ENCODE measurements around the gene FSD2. TPM values are rescaled to one million over a fixed set of nuclear protein-coding genes. Genes with fewer than 3 reads are reported as not detected.

Gene FSD2
- total RNA-seq, 1 donor from 2014 or later = not detected

DNA sequence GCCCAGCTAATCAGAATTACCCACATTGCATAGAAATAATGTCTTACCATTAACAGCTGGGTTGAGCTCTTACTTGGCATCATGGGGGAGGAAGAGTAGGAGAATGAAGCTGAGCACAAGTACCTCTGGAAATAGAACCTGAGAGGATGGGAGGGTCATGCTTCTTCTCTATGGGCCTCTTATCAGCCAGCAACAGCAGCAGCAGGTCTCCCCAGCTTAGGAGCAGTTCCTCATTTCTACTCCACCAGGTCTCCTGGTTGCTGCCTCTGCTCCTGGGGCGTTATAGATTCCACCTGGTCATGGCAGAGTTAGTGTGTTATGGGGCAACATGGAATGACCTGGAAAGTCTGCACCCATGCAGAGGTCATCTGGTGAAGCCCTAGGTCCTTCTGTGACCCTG, 3.4 kb downstream of the FSD2 start:
- Histone ChIP-seq H3K9ac (no peak overlapping the region), H3K4me3 (no peak overlapping the region), H2AFZ (replicated peaks) (no peak overlapping the region), H3K36me3 (no peaks in the 10 kb centered on the region), H3K27me3 (peaks cover 63% of the 10 kb centered on the region), H3F3A (ENCODE audit: low read depth) (no peaks in the 10 kb centered on the region), H3K4me2 (no peak overlapping the region), H3K4me1 (no peaks in the 10 kb centered on the region), H3K9me3 (ENCODE audit: low read depth) (no peaks in the 10 kb centered on the region), H4K20me1 (ENCODE audit: low read depth) (no peaks in the 10 kb centered on the region), H3K27ac (no peak overlapping the region), H3K79me2 (ENCODE audit: low read depth) (no peaks in the 10 kb centered on the region)
- TF ChIP-seq, protein P1, sequence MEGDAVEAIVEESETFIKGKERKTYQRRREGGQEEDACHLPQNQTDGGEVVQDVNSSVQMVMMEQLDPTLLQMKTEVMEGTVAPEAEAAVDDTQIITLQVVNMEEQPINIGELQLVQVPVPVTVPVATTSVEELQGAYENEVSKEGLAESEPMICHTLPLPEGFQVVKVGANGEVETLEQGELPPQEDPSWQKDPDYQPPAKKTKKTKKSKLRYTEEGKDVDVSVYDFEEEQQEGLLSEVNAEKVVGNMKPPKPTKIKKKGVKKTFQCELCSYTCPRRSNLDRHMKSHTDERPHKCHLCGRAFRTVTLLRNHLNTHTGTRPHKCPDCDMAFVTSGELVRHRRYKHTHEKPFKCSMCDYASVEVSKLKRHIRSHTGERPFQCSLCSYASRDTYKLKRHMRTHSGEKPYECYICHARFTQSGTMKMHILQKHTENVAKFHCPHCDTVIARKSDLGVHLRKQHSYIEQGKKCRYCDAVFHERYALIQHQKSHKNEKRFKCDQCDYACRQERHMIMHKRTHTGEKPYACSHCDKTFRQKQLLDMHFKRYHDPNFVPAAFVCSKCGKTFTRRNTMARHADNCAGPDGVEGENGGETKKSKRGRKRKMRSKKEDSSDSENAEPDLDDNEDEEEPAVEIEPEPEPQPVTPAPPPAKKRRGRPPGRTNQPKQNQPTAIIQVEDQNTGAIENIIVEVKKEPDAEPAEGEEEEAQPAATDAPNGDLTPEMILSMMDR (IDR thresholded peaks at IDR 0.05) = no peak
- TF ChIP-seq EZH2phosphoT487 (IDR thresholded peaks at IDR 0.05) (no peak), EZH2 (IDR thresholded peaks at IDR 0.05) (no peak)
- H3K4me3 Mint-ChIP-seq = no peak overlapping the region
- no peak for DNase-seq (ENCODE audit: low spot score)
- H3K27me3 Mint-ChIP-seq (ENCODE audit: insufficient read depth, low read depth) = peaks cover 6% of the 10 kb centered on the region
- no peaks in the 10 kb centered on the region for H3K4me1 Mint-ChIP-seq
- no peak overlapping the region for H3K27ac Mint-ChIP-seq
- no peaks in the 10 kb centered on the region for H3K36me3 Mint-ChIP-seq
- no peaks in the 10 kb centered on the region for H3K9me3 Mint-ChIP-seq

DNA sequence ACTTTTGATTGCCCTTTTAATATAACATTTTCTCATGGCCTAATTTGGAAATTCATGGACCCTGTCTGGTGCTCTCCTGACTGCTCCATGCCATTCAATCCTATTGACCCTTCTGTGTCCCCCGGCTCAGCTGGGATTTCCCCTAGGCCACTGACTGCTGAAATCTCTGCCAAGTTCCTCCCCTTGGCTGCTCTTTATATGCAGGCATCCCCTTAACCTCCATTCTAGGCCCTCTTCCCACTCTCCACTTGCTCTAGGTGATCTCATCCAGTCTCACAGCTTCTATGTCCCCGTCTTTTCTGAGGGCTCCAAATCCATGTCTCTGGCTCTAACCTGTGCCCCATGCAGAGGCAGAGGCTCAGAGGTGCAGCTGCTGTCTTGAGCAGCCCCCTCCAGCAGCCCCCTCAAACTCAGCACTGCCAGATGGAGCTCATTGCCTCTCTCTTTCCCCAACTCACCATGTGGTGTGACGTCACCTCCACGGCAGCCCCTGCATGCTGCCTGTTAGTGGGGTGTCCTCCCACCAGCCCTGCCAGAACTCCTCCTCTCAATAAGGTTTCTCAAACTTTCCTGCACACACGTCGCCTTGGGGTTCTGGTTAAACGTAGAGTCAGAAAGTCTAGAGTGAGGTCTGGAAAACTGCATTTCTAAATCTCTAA, 6.6 kb downstream of the FSD2 start:
- H3K4me1 Mint-ChIP-seq = no peaks in the 10 kb centered on the region
- Histone ChIP-seq H2AFZ (replicated peaks) (no peak overlapping the region), H4K20me1 (ENCODE audit: low read depth) (no peaks in the 10 kb centered on the region), H3K27me3 (peaks cover 50% of the 10 kb centered on the region), H3K4me2 (no peak overlapping the region), H3K79me2 (ENCODE audit: low read depth) (no peaks in the 10 kb centered on the region), H3K4me1 (no peaks in the 10 kb centered on the region), H3K9me3 (ENCODE audit: low read depth) (no peaks in the 10 kb centered on the region), H3K9ac (no peak overlapping the region), H3K27ac (no peak overlapping the region), H3K4me3 (no peak overlapping the region), H3K36me3 (no peaks in the 10 kb centered on the region), H3F3A (ENCODE audit: low read depth) (no peaks in the 10 kb centered on the region)
- DNase-seq (ENCODE audit: low spot score) = no peak
- H3K9me3 Mint-ChIP-seq = no peaks in the 10 kb centered on the region
- H3K4me3 Mint-ChIP-seq = no peak overlapping the region
- TF ChIP-seq EZH2 (IDR thresholded peaks at IDR 0.05) (no peak), EZH2phosphoT487 (IDR thresholded peaks at IDR 0.05) (no peak)
- TF ChIP-seq, protein P1 (IDR thresholded peaks at IDR 0.05) = no peak
- H3K27me3 Mint-ChIP-seq (ENCODE audit: insufficient read depth, low read depth) = peaks cover 7% of the 10 kb centered on the region
- no peak overlapping the region for H3K27ac Mint-ChIP-seq
- no peaks in the 10 kb centered on the region for H3K36me3 Mint-ChIP-seq

DNA sequence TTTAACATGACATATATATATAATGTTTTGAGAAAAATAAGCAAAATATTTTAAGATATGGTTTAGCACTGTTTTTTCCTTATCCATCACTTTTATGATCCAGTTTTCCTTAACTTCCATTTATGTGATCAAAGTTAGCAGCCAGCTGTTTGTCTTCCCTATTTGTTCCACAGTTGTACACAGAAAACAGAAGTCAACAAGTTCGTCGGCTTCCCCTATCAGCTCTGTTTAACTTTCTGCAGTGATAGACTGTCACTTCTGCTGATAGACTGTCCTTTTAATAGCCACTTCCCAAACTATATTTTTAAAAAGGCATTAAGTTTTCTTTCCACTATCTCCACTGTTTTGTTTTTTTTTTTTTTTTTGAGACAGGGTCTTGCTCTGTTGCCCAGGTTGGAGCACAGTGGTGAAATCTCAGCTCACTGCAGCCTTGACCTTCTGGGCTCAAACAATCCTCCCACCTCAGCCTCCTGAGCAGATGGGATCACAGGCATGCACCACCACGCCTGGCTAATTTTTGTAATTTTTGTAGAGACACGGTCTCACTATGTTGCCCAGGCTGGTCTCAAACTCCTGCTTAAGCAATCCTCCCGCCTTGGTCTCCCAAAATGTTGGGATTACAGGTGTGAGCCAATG, 7.2 kb downstream of the FSD2 start:
- H3K9me3 Mint-ChIP-seq = no peaks in the 10 kb centered on the region
- no peaks in the 10 kb centered on the region for H4K20me1 ChIP-seq (ENCODE audit: low read depth)
- peaks cover 43% of the 10 kb centered on the region for H3K27me3 ChIP-seq
- H3K4me1 Mint-ChIP-seq = no peaks in the 10 kb centered on the region
- H3F3A ChIP-seq (ENCODE audit: low read depth) = no peaks in the 10 kb centered on the region
- no peak overlapping the region for H3K4me3 ChIP-seq
- H3K9ac ChIP-seq = no peak overlapping the region
- H2AFZ ChIP-seq (replicated peaks) = no peak overlapping the region
- H3K4me2 ChIP-seq = no peak overlapping the region
- no peaks in the 10 kb centered on the region for H3K36me3 Mint-ChIP-seq
- no peak overlapping the region for H3K4me3 Mint-ChIP-seq
- DNase-seq (ENCODE audit: low spot score) = no peak
- H3K27ac ChIP-seq = no peak overlapping the region
- H3K9me3 ChIP-seq (ENCODE audit: low read depth) = no peaks in the 10 kb centered on the region
- no peaks in the 10 kb centered on the region for H3K4me1 ChIP-seq
- peaks cover 7% of the 10 kb centered on the region for H3K27me3 Mint-ChIP-seq (ENCODE audit: insufficient read depth, low read depth)
- TF ChIP-seq EZH2 (IDR thresholded peaks at IDR 0.05) (no peak), EZH2phosphoT487 (IDR thresholded peaks at IDR 0.05) (no peak)
- TF ChIP-seq, protein P1 (IDR thresholded peaks at IDR 0.05) = no peak
- no peak overlapping the region for H3K27ac Mint-ChIP-seq
- no peaks in the 10 kb centered on the region for H3K79me2 ChIP-seq (ENCODE audit: low read depth)
- no peaks in the 10 kb centered on the region for H3K36me3 ChIP-seq
